Measurements from ENCODE around the gene ROCK2. TPM values are rescaled to one million over a fixed set of nuclear protein-coding genes. Genes with fewer than 3 reads are reported as not detected.

Gene ROCK2
- polyA plus RNA-seq, 1 donor (not counting 4 experiments of a cell fraction or from before 2014, with no cell fraction given), result 12.6 TPM

GRCh38 chr2:11146076-11146475, 198.4 kb downstream of the ROCK2 start:
- FAIRE-seq, result no peak
- Histone ChIP-seq H3K36me3 (ENCODE audit: control insufficient read depth in 2 of 2, extremely low read depth in 1 of 2, insufficient read depth in 2 of 2, low read length in 2 of 2) (no peaks in the 10 kb centered on the region), H3K27ac (ENCODE audit: control insufficient read depth, insufficient read depth, low read length) (no peak overlapping the region)

DNA sequence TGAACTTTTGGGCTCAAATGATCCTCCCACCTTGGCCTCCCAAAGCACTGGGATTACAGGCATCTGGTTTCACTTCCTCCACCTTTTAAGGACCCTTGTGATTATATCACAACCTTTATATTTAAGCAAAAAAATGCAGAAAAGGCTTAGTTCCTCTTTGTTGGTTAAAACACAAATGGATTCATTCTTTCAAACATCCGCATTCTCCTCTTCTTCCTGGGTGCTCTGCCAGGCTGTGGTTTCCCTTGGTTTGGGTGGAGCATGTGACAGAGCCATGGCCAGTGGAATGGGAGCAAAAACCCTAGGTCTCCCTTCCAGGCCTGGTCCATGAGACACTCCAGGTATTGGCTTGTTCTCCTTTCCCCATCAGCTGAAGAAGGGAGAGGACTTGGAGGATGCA, 199.1 kb downstream of the ROCK2 start:
- Histone ChIP-seq H3K9ac (ENCODE audit: control insufficient read depth, extremely low read depth, insufficient read depth, low read length) (no peak overlapping the region), H3K79me2 (ENCODE audit: control insufficient read depth, insufficient read depth, low read length) (no peaks in the 10 kb centered on the region), H3K4me2 (ENCODE audit: control insufficient read depth, extremely low read depth, insufficient read depth, low read depth, low read length) (no peak overlapping the region), H3K27ac (ENCODE audit: control insufficient read depth, insufficient read depth, low read length) (no peak overlapping the region), H3K9me3 (ENCODE audit: control insufficient read depth, low read depth, low read length) (no peaks in the 10 kb centered on the region), H3K27me3 (ENCODE audit: control insufficient read depth, extremely low read depth, insufficient read depth, low read length) (peaks cover 15% of the 10 kb centered on the region), H3K4me1 (ENCODE audit: control insufficient read depth, extremely low read depth, insufficient read depth, low read length) (peaks cover 2% of the 10 kb centered on the region), H4K20me1 (ENCODE audit: control insufficient read depth, extremely low read depth, insufficient read depth, low read length) (no peaks in the 10 kb centered on the region), H3K36me3 (ENCODE audit: control insufficient read depth in 2 of 2, extremely low read depth in 1 of 2, insufficient read depth in 2 of 2, low read length in 2 of 2) (no peaks in the 10 kb centered on the region), H3K4me3 (ENCODE audit: control insufficient read depth in 2 of 3, extremely low read depth in 1 of 3, insufficient read depth in 2 of 3, low read depth in 1 of 3, low read length in 3 of 3) (no peak overlapping the region), H3K9me1 (ENCODE audit: control insufficient read depth, extremely low read depth, insufficient read depth, low read length) (no peaks in the 10 kb centered on the region), H2AFZ (ENCODE audit: control insufficient read depth, low read length) (no peak overlapping the region)
- no peak for FAIRE-seq
- DNase-seq (ENCODE audit: low read depth, low spot score), result no peak
- dilution Hi-C loops (cut with MboI; ENCODE audit: extremely low pct_ligation_motif_present, low sequenced_read_pairs), result no loop called here
- TF ChIP-seq, protein P1, sequence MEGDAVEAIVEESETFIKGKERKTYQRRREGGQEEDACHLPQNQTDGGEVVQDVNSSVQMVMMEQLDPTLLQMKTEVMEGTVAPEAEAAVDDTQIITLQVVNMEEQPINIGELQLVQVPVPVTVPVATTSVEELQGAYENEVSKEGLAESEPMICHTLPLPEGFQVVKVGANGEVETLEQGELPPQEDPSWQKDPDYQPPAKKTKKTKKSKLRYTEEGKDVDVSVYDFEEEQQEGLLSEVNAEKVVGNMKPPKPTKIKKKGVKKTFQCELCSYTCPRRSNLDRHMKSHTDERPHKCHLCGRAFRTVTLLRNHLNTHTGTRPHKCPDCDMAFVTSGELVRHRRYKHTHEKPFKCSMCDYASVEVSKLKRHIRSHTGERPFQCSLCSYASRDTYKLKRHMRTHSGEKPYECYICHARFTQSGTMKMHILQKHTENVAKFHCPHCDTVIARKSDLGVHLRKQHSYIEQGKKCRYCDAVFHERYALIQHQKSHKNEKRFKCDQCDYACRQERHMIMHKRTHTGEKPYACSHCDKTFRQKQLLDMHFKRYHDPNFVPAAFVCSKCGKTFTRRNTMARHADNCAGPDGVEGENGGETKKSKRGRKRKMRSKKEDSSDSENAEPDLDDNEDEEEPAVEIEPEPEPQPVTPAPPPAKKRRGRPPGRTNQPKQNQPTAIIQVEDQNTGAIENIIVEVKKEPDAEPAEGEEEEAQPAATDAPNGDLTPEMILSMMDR (optimal IDR thresholded peaks at IDR 0.05 in 1 of 3, IDR thresholded peaks at IDR 0.05 in 1 of 3, conservative IDR thresholded peaks at IDR 0.05 in 1 of 3; ENCODE audit: extremely low read depth in 1 of 3, insufficient read depth in 2 of 3, low read length in 3 of 3), result no peak
- TF ChIP-seq EZH2 (IDR thresholded peaks at IDR 0.05; ENCODE audit: low read length), result no peak

More at GRCh38 chr2:11146076-11146475, 198.4 kb downstream of the ROCK2 start:
- Histone ChIP-seq H3K9me3 (ENCODE audit: control insufficient read depth, low read depth, low read length) (no peaks in the 10 kb centered on the region), H3K9ac (ENCODE audit: control insufficient read depth, extremely low read depth, insufficient read depth, low read length) (no peak overlapping the region), H3K4me2 (ENCODE audit: control insufficient read depth, extremely low read depth, insufficient read depth, low read depth, low read length) (no peak overlapping the region), H2AFZ (ENCODE audit: control insufficient read depth, low read length) (no peak overlapping the region), H3K9me1 (ENCODE audit: control insufficient read depth, extremely low read depth, insufficient read depth, low read length) (no peaks in the 10 kb centered on the region), H3K79me2 (ENCODE audit: control insufficient read depth, insufficient read depth, low read length) (no peaks in the 10 kb centered on the region), H3K27me3 (ENCODE audit: control insufficient read depth, extremely low read depth, insufficient read depth, low read length) (peaks cover 12% of the 10 kb centered on the region), H4K20me1 (ENCODE audit: control insufficient read depth, extremely low read depth, insufficient read depth, low read length) (no peaks in the 10 kb centered on the region), H3K4me3 (ENCODE audit: control insufficient read depth in 2 of 3, extremely low read depth in 1 of 3, insufficient read depth in 2 of 3, low read depth in 1 of 3, low read length in 3 of 3) (no peak overlapping the region), H3K4me1 (ENCODE audit: control insufficient read depth, extremely low read depth, insufficient read depth, low read length) (peaks cover 2% of the 10 kb centered on the region)
- DNase-seq (ENCODE audit: low read depth, low spot score), result no peak
- TF ChIP-seq, protein P1 (optimal IDR thresholded peaks at IDR 0.05 in 1 of 3, IDR thresholded peaks at IDR 0.05 in 1 of 3, conservative IDR thresholded peaks at IDR 0.05 in 1 of 3; ENCODE audit: extremely low read depth in 1 of 3, insufficient read depth in 2 of 3, low read length in 3 of 3), result no peak
- no peak for TF ChIP-seq EZH2 (IDR thresholded peaks at IDR 0.05; ENCODE audit: low read length)
- dilution Hi-C loops (cut with MboI; ENCODE audit: extremely low pct_ligation_motif_present, low sequenced_read_pairs), result no loop called here
